HG03558 (cell line): ENCODE results near the gene KIF4A.

Source experiments
- ATAC-seq: cut with Tn5 transposase; IDR thresholded peaks from one replicate; pipeline ENCODE4 v1.9.1; 2021; ENCODE audit warnings: moderate number of reproducible peaks; ENCODE audit not compliant: unreplicated experiment; ENCODE audit errors: extremely low read depth

KIF4A gene

GRCh38 chrX:70468709-70469108 lies 178.8 kb downstream of the KIF4A start:
- ATAC-seq, result no peak
